ENCODE measurements around the gene KLF16.
A peak's percentile ranks its signal among the peaks of the same experiment; 100 is the strongest.

Gene KLF16

GRCh38 chr19:1866693-1867348 lies 3.4 kb upstream of the KLF16 start:
- no peak for DNase-seq

DNA sequence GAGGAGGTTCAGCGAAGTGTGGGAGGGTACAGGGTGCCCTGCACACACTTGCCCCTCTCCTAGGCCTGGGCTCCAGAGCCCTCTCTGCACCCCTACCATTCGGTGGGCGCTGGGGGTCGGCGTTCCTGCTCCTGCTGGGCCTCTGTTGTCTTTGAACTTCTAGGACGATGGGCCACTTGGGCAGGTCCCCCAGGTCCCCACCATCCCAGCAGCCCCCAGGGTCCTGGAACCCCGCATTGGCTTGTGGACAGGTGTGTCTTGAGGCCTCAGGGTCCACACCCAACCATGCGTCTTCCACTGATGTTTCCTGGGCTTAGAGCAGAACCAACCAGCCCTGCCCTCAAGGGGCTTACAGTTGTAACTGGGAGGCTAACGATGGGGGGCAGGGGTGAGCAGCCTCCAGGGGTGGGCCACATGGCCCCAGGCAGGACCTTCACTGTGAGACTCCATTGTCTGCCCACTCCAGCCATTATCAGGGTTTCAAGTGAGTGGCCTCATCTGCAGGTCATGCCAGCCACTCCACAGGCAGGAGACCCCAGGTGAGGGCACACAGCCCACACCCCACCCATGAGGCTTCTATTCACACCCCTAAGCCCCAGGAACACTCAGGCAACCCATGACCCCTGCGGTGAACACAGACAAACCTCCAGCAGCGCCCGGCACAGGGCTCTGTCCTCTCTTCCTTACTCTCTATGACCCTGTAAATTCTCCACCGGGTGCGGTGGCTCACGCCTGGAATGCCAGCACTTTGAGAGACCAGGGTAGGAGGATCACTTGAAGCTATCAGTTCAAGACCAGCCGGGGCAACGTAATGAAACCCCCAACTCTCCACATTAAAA lies 2.0 kb upstream of the KLF16 start:
- DNase-seq = no peak

GRCh38 chr19:1864480-1865171 lies 1.2 kb upstream of the KLF16 start:
- peak; percentile 49 for DNase-seq

DNA sequence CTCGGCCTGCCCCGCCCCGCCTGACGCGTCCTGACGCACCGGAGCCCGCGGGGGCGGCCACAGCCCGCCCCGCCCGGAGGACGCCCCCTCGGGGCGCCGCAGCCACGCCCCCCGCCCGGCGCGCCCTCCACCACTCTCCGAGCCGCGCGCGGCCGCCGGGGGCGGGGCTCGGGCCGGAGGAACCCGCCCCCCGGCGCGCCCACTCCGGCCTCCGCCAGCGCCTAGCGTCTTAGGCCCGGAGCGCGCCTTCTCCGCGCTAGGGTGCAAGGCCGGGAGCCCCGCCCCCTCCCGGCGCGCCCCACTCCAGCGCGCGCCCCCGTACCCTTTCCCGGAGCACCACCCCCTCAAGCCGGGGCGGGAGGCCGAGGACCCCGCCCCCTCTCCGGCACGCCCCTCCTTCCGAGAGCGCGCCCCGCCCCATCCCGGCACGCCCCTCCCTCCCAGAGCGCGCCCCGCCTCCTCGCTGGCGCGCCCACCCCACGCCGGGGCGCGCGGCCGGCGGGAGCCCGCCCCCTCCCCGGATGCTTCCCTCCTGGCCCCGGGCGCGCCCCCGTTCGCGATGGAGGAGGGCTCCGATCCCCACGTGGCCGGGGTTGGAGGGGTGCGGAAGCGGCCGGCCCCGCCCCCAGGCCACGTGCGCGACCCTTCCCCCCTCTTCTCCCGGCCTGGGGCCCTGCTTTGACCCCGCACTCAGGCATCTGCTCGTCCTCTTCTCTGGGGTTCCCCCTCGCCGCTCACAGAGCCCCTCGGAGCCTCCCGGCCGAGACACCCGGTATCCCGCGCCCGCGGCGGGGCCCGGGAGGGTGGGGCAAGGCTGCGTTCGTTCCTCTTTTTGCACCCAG lies 480 bp upstream of the KLF16 start:
- peak; percentile 93 for DNase-seq

DNA sequence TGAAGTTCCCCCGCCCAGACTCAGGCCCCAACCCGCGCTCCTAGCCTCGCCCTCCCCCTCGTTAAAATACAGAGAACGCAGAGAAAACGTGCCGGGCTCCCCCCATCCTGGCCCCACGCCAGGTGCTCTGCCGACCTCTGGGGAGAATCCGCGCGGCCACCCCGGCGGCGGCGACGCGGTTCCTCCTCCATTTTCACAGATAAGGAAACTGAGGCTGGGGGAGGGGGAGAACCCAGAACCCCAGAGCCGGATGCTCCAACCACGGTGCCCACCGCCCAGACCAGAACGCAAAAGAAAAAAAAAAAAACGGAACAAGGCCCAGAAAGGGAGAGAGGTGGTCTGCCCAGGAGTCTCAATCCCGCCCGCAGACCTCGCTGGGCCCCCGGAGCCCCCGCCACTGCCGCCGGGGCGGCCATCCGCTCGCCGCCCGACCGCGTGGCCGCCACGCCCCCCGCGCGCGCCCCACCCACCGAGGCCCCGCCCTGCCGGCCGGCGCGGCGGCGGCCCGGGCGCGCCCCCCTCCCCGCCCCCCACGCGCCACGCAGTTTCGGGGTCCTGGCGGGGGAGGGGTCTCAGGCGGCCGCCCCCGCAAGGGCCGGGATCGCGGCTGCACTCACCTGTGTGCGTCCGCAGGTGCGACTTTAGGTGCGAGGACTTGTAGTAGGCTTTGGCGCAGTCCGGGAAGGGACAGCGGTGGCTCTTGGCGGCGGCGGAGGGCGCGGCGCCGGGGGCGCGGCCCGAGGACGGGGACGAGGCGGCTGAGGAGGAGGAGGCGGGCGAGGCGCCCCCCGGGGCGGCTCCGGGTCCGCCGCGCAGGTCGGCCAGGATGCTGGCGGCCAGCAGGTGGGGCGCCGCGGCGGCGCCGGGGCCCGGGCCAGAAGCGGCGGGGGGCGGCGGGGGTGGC lies 703 bp downstream of the KLF16 start:
- no peak for DNase-seq

DNA sequence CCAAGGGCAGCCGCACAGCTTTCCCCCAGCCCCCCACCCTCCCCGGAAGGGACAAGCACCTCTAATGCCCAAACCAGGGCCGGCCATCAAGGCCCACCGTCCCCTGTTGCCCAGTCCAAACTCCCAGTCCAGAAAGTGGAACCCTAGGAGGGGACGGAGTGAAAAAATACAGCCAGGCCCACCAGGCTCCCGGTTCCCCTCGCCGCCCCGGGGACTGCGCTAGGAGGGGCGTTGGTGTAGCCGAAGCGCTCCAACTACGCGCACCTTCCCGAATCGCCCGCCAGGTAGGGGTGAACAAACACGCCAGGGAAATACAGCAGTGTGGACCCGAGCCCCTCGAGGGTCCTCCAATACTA lies 1.3 kb downstream of the KLF16 start:
- no peak for DNase-seq

- no peak for DNase-seq
Measured at GRCh38 chr19:1861599-1862031, 1.8 kb downstream of the KLF16 start.

DNA sequence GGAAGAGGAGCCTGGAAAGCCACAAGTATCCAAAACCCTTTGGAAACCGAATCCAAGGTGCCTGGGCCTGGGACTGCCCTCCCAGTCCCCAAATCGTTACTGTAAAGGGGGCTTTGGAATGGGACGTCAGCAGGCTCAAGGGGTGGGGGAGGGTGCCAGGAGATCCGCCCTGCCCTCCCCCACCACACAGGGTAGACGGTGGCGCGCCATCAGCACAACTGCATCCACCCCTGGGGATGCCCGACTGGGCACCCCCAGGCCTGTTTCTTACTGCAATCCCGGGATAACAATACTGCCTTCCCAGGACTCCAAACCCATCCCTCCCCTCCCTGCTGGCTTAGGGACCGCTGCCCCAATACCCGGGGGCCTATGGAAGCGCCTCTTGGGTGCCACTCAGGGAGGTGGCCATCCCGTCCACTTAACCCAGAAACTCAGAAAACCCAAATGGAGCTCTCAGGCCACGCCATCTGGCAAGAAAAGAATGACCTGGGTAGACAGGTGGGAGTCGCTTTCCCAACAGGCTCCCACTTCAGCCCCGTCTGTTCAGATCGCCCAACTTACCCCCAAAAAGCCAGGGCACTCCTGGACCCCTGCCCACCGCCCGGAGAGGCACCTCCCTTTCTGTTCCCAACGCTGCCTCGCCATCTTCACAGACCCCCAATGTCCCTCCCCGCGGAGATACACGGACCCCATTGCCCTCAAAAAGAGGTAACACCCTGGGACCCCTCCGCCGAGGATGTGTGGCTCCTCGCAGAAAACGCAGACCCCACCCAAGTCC lies 2.4 kb downstream of the KLF16 start:
- DNase-seq = no peak

- DNase-seq = peak; percentile 74
Measured at GRCh38 chr19:1860042-1860775, 3.2 kb downstream of the KLF16 start.

- DNase-seq = no peak
Measured at GRCh38 chr19:1859331-1859781, 4.0 kb downstream of the KLF16 start.

- no peak for DNase-seq
Measured at GRCh38 chr19:1858412-1859081, 4.8 kb downstream of the KLF16 start.

GRCh38 chr19:1857648-1858326 lies 5.6 kb downstream of the KLF16 start:
- no peak for DNase-seq

DNA sequence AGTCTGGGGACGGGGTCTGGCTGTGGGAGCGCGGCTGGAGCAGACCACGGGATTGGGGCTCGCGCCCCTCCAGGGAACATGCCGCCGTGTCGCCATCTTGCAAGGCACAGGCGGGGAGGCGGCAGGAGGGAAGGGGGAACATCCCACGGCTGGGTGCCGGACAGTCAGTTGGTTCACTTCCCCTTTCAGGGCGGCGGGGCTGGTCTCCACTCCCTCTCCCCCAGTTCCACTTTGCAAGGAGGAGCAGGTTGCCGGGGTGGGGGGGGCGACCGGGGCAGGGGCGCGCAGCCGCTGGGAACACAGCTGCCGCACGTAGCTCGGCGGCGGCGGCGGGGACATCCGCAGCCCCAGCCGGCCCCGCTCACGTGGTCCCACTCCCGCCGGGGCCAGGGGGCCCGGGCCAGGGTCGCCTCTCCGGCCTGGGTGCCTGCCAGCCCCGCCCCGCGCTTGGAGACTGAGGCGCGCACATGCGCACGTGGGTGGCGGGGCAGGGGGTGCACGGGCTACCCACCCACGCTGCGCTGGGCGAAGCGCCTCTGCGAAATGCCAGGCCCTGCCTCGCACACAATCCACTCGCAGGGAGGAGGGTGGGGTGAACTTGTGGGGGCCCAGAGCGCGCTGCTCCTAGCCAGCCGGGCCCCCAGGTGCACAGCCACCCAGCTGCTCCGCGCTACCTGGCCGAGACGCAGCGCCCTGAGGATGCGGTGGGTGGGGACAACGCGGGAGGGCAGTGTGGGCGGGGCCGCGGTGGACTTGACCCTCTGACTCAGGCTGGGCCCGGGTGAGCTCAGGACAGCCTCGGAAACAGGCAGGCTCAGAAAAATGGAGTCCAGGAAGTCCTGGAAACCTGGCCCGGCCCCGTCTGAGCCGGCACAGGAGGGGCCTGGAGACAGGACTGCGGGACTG lies 6.4 kb downstream of the KLF16 start:
- DNase-seq = peak; percentile 65

DNA sequence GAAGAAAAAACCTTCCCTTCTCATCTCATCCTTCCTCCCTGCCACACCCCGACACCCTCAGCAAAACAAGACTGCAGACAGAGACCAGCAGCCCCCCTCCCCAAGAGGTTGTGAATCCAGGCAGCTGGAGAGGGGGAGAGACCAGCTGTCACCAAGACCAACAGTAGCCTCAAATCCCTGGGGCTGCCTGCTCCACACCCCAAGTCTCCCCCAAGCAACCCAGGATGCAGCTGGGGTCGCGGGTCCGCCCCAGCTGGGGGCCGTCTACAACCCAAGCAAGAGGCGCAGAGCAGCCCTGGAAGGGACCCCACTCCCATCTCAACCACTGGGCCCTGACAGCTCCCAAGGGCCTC lies 7.1 kb downstream of the KLF16 start:
- no peak for DNase-seq

GRCh38 chr19:1855828-1856255 lies 7.5 kb downstream of the KLF16 start:
- DNase-seq = no peak

DNA sequence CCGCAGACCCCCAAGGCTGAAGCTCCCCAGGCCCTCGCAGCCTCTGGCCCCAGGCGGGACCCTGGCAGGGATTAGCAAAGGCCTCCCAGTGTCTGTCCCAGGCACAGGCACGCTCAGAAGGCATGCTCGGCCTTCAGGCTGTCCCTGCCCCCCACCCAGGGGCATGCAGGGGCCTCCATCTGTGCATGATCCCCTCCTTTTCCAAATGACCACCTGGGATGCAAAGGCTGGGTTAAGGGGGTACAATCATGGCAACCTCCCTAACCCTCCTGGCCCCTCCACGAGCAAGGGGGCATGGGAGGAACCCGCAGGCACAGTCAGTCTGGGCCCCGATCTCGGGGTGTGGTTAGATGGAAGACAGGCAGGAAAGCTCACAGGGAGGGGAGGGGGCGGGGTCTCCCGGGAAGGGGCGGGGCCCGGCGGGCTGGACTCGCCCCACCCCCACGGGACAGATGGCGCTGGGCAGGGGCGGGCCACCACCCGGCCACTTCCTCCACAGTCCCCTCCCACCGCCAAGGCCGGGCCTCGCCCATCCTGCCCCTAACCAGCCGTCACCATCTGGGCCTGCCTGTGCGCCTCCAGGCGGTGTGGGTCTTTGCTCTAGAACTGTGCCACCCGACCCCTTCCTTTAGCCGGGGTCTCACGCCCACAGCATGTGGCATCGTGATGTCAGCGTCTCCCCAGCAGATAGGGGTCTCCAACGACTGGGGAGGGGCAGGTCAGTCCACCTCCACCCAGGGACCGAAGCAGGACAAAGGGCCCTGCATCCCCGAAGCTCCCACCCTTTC lies 8.1 kb downstream of the KLF16 start:
- DNase-seq = peak; percentile 85

DNA sequence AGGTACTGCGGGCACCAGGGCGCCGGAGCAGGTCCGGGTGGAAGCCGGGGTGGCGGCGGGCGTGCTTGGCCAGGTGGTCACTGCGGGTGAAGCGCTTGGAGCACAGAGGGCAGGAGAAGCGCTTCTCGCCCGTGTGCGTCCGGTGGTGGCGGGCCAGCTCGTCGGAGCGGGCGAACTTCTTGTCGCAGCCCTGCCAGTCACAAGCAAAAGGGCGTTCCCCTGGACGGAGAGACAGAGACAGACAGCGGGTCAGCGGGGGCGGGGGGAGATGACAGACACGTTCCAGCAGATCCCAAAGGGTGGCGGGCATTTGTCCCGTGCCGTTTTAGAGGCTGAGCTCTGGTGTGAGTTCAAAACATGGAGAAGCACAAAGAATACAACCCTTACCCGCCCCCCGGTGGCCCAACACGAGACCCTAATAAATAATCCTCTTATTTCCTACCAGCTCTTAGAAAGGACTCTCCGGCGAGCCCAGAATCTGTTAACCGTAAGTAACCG lies 8.8 kb downstream of the KLF16 start:
- no peak for DNase-seq
